ENCODE results near the gene PTPRG. TPM values are rescaled to one million over a fixed set of nuclear protein-coding genes. Genes with fewer than 3 reads are reported as not detected.

PTPRG gene
- total and polyA plus RNA-seq, 4 donors = 3.6 to 35.6 (median 8.1) TPM

DNA sequence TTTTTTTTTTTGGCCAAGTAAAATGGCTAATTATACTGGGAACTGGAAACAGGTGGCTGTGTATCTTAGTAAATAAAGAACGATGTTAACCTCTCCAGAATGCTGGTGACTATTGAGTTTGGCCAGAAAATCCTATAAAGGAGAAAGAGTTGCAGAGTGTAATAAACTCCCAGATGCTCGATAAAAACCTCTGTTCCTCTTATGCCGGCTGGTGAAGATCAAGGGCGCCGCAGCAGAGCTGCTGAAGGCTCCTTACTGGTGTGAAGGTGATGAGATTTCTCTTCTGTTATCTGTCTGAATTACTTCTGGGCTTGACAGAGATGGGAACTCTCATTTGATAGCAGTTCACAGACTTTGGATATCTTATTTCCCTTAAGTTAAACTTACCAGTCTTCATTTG, 104.6 kb downstream of the PTPRG start:
- H3K27me3 ChIP-seq (ENCODE audit: control insufficient read depth in 4 of 4, insufficient read depth in 4 of 4, low read length in 3 of 4) = no peaks in the 10 kb centered on the region
- 69% methylated on average over 5 of the region's 5 CpGs for WGBS
- H3K27ac ChIP-seq (ENCODE audit: low read depth in 1 of 2, low read length in 2 of 2) = no peak overlapping the region
- DNase-seq (ENCODE audit: low spot score) = no peak
- no peak overlapping the region for H3K4me3 ChIP-seq (ENCODE audit: low read depth in 1 of 3, low read length in 3 of 3)
- no peak for TF ChIP-seq TAF1 (conservative IDR thresholded peaks at IDR 0.05)
- no peak for TF ChIP-seq GABPA (IDR thresholded peaks at IDR 0.05 in 1 of 2, conservative IDR thresholded peaks at IDR 0.05 in 1 of 2)
- TF ChIP-seq HNF4A (conservative IDR thresholded peaks at IDR 0.05) = no peak
- TF ChIP-seq FOXA2 (IDR thresholded peaks at IDR 0.05) = no peak
- TF ChIP-seq NR2F2 (IDR thresholded peaks at IDR 0.05) = no peak
- TF ChIP-seq, protein P1, sequence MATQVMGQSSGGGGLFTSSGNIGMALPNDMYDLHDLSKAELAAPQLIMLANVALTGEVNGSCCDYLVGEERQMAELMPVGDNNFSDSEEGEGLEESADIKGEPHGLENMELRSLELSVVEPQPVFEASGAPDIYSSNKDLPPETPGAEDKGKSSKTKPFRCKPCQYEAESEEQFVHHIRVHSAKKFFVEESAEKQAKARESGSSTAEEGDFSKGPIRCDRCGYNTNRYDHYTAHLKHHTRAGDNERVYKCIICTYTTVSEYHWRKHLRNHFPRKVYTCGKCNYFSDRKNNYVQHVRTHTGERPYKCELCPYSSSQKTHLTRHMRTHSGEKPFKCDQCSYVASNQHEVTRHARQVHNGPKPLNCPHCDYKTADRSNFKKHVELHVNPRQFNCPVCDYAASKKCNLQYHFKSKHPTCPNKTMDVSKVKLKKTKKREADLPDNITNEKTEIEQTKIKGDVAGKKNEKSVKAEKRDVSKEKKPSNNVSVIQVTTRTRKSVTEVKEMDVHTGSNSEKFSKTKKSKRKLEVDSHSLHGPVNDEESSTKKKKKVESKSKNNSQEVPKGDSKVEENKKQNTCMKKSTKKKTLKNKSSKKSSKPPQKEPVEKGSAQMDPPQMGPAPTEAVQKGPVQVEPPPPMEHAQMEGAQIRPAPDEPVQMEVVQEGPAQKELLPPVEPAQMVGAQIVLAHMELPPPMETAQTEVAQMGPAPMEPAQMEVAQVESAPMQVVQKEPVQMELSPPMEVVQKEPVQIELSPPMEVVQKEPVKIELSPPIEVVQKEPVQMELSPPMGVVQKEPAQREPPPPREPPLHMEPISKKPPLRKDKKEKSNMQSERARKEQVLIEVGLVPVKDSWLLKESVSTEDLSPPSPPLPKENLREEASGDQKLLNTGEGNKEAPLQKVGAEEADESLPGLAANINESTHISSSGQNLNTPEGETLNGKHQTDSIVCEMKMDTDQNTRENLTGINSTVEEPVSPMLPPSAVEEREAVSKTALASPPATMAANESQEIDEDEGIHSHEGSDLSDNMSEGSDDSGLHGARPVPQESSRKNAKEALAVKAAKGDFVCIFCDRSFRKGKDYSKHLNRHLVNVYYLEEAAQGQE (IDR thresholded peaks at IDR 0.05) = no peak
- TF ChIP-seq, protein P2, sequence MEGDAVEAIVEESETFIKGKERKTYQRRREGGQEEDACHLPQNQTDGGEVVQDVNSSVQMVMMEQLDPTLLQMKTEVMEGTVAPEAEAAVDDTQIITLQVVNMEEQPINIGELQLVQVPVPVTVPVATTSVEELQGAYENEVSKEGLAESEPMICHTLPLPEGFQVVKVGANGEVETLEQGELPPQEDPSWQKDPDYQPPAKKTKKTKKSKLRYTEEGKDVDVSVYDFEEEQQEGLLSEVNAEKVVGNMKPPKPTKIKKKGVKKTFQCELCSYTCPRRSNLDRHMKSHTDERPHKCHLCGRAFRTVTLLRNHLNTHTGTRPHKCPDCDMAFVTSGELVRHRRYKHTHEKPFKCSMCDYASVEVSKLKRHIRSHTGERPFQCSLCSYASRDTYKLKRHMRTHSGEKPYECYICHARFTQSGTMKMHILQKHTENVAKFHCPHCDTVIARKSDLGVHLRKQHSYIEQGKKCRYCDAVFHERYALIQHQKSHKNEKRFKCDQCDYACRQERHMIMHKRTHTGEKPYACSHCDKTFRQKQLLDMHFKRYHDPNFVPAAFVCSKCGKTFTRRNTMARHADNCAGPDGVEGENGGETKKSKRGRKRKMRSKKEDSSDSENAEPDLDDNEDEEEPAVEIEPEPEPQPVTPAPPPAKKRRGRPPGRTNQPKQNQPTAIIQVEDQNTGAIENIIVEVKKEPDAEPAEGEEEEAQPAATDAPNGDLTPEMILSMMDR (IDR thresholded peaks at IDR 0.05; ENCODE audit: low read depth, low read length, missing input control) = no peak
- no peak for TF ChIP-seq EGR1 (IDR thresholded peaks at IDR 0.05; ENCODE audit: low read depth in 2 of 2)
- TF ChIP-seq JUND (IDR thresholded peaks at IDR 0.05) = no peak
- no peak for TF ChIP-seq RAD21 (IDR thresholded peaks at IDR 0.05)
- TF ChIP-seq MAX (IDR thresholded peaks at IDR 0.05) = no peak
- no peak for TF ChIP-seq HNF4G (IDR thresholded peaks at IDR 0.05)
- TF ChIP-seq RXRA (IDR thresholded peaks at IDR 0.05) = no peak
- no peak for TF ChIP-seq ZBTB33 (IDR thresholded peaks at IDR 0.05)
- no peak for TF ChIP-seq SP1 (IDR thresholded peaks at IDR 0.05)
- TF ChIP-seq FOXA1 (IDR thresholded peaks at IDR 0.05) = no peak
- TF ChIP-seq YY1 (IDR thresholded peaks at IDR 0.05) = no peak
- TF ChIP-seq, protein P3, sequence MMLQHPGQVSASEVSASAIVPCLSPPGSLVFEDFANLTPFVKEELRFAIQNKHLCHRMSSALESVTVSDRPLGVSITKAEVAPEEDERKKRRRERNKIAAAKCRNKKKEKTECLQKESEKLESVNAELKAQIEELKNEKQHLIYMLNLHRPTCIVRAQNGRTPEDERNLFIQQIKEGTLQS (IDR thresholded peaks at IDR 0.05) = no peak
- peaks cover 2 to 19% (median 11%) of the 10 kb centered on the region in 4 donors for H3K4me1 ChIP-seq (ENCODE audit: control insufficient read depth in 4 of 4, insufficient read depth in 4 of 4, low read length in 3 of 4)
- no peaks in the 10 kb centered on the region for H3K36me3 ChIP-seq (ENCODE audit: control insufficient read depth in 4 of 4, insufficient read depth in 3 of 4, low read depth in 1 of 4, low read length in 3 of 4)
- H3K9me3 ChIP-seq (ENCODE audit: control insufficient read depth in 4 of 4, low read length in 3 of 4) = no peaks in the 10 kb centered on the region
- no peak overlapping the region for H3K9ac ChIP-seq (ENCODE audit: low read depth in 1 of 2, low read length in 2 of 2)

Data from liver (tissue), 9 donors.